ENCODE results near the gene CDKN3. TPM values are rescaled to one million over a fixed set of nuclear protein-coding genes. Genes with fewer than 3 reads are reported as not detected.
A peak's percentile ranks its signal among the peaks of the same experiment; 100 is the strongest.

The CDKN3 gene
- total RNA-seq, 1 experiment from 2014 or later, result 62.5 TPM

- POLR2A ChIA-PET, result interaction anchor here (1.3 kb wide), 1 partner anchor 8 kb away, joined by 4 read pairs; no protein-coding TSS in a partner anchor
- Histone ChIP-seq H3K4me2 (ENCODE audit: low read length) (peak overlapping the region; percentile 83), H3K27ac (ENCODE audit: low read depth, low read length) (peak overlapping the region; percentile 25; the same call in 1 of the 2 replicates), H2AFZ (ENCODE audit: low read depth, low read length, poor library complexity, severe bottlenecking) (peak overlapping the region; percentile 49), H4K20me1 (ENCODE audit: insufficient read depth) (no peaks in the 10 kb centered on the region), H3K9me3 (ENCODE audit: control insufficient read depth in 1 of 2, insufficient read depth in 1 of 2, low read depth in 1 of 2, low read length in 2 of 2) (no peaks in the 10 kb centered on the region), H3K4me1 (ENCODE audit: control insufficient read depth in 1 of 2, insufficient read depth in 2 of 2, low read length in 2 of 2) (peaks cover 9 to 21% of the 10 kb centered on the region in 2 experiments), H3K79me2 (ENCODE audit: insufficient read depth, low read length) (peaks cover 26% of the 10 kb centered on the region), H3K9ac (ENCODE audit: low read length) (peak overlapping the region; percentile 63), H3K4me3 (replicated peaks in 1 of 2; ENCODE audit: low read depth in 1 of 2, low read length in 2 of 2) (peak overlapping the region; percentile 43 to 89), H3K27me3 (ENCODE audit: insufficient read depth, low read length) (no peaks in the 10 kb centered on the region), H3K9me2 (ENCODE audit: insufficient read depth) (no peaks in the 10 kb centered on the region; the same call in 1 of the 2 replicates), H3K36me3 (ENCODE audit: control insufficient read depth in 1 of 2, insufficient read depth in 2 of 2, low read length in 2 of 2) (peaks cover 4% of the 10 kb centered on the region in 2 experiments; a peak in 1 of 4 replicates)
- intact Hi-C loops (cut with micrococcal nuclease), result no loop called here
- DNase-seq (ENCODE audit: low read depth, low spot score) (no peak), ATAC-seq (no peak)
- RAD21 ChIA-PET (ENCODE audit: low non-redundant PET in 1 of 2, low total read pairs in 2 of 2, uncharacterized antibody in 2 of 2, unreplicated experiment in 2 of 2), result no interaction called here
- TF ChIP-seq SRF (IDR thresholded peaks at IDR 0.05; ENCODE audit: low read depth) (no peak), ZFX (IDR thresholded peaks at IDR 0.05) (no peak), FOSL1 (IDR thresholded peaks at IDR 0.05; ENCODE audit: low read depth) (no peak), ELF1 (IDR thresholded peaks at IDR 0.05; ENCODE audit: borderline replicate concordance, low read depth) (no peak), POLR2AphosphoS5 (IDR thresholded peaks at IDR 0.05; ENCODE audit: low read depth, low read length) (no peak), SIN3A (IDR thresholded peaks at IDR 0.05; ENCODE audit: low read depth) (no peak), YY1 (IDR thresholded peaks at IDR 0.05; ENCODE audit: extremely low read depth, insufficient replicate concordance, low read depth, low read length) (no peak), SP1 (IDR thresholded peaks at IDR 0.05; ENCODE audit: low read depth) (no peak), CEBPB (IDR thresholded peaks at IDR 0.05; ENCODE audit: low read depth) (no peak), CTCF (IDR thresholded peaks at IDR 0.05 in 2 of 3, conservative IDR thresholded peaks at IDR 0.05 in 1 of 3; ENCODE audit: borderline replicate concordance in 1 of 3, insufficient read depth in 1 of 3, low read depth in 2 of 3, low read length in 2 of 3) (no peak), EGR1 (IDR thresholded peaks at IDR 0.05; ENCODE audit: low read depth) (no peak)
- BruUV-seq (replicated peaks), result TSS peak; percentile 98
- CTCF ChIA-PET, result interaction anchor here (0.8 to 1.7 kb wide), 2 partner anchors 25 to 48 kb away, joined by 3 to 4 read pairs; no protein-coding TSS in a partner anchor
Observed at GRCh38 chr14:54396183-54396492, 669 bp upstream of the CDKN3 start.
